Measurements from ENCODE around the gene APOD.
"Not testable (repeated sequence)": the region's sequence is repeated elsewhere in the genome, so short reads cannot be mapped to it uniquely, and the experiment has no call there.

Gene APOD

DNA sequence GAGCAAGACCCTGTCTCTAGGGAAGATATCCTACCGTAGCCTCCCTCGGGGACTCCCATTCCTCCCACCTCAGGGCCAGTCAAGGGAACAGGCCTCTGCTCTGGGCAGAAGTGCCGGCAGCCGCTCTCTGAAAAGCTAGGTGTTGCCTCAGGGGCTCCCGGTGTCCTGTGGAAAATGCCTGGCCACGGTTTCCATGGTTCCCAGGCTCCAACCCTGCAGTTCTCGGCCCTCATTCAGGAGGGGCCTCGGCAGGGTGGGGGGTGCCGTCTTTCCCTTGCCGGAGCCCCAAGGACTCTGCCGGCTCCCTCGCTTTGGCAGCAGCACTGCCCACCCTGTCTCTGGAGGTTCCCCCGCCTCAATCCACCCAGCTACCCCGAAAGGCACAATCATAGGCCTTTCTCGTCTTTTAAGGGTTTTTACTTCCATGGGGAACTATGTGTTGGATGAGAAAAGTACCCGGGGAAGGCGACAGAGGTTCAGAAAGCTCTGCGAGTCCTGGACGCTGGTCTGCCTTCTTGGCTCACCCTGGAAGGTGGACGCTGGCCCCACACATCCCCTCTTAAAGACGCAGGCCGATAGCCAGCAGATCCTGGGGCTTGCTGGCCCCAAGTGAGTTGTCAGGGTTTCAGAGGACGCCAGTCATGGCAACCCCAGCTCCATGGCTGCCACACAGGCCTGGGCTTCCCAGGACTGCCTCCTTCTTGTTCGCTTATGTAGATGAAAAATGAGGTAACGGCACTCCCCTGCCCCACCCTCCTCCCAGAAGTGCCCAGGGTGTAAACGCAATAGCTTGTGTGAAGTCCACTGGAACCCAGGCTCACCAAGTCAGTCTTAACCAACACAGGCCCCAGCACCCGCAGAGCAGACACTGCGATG, 34.3 kb upstream of the APOD start:
- DNase-seq = not testable (repeated sequence)

DNA sequence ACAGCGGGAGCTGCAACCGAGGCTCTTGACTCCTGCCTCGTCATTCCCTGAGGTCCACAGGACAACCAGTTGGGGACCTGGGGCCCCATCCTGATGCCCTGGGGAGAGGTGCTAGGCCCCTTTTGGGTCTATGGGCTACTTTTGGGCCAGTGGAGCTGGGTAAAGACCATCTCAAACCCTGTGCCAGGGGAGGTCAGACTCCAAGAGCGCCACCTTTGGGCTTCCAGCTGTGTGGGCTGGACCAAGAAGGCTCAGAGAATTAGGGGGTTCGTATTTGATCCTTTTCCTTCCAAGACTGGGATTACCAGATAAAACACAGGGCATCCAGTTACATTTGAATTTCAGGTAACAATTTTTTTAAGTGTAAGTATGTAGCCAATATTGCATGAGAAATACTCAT, 33.4 kb upstream of the APOD start:
- DNase-seq = not testable (repeated sequence)

DNA sequence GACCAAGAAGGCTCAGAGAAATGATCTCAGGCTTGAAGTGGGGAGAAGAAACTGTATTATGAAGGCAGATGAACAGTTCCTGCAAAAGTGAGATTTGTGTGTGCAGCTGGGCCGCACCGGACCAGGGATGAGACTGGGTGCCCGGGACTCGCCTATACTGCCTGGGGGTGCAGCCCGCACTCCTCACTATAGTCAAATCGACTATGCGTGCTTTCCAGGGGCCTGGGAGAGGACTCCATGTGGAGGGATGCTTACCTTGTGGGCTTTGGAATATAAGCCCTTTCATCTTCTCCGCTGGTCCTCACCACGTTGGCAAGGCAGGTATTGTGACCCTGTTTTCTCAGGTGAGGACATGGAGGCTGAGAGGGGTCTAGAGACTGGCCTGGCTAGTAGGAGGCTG, 32.9 kb upstream of the APOD start:
- no peak for DNase-seq

DNA sequence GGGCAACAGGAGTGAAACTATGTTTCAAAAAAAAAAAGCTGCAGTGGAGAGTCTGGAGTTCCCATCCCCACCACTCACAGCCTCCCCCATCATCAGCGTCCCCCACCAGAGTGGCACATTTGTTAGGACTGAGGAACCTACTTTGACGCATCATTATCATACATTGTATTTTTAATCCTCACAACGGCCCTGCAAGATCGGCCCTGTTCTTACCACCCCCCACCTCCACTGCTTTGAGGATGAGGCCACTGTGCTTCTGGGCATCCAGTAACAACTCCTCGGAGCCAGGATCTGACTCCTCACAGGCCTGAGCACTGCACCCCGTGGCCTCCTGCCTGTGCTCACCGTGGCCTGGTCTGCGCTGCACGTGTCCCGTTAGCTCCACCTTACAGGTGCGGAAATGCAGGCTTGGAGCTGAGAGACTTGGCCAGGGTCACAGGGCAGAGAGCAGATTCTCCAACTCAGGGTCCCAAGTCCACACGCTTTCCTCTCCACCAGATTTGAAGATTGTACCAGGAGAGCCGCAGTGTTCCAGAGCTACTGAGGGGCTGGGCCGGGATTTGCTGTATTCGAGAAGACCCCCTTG, 32.3 kb upstream of the APOD start:
- not testable (repeated sequence) for DNase-seq

DNA sequence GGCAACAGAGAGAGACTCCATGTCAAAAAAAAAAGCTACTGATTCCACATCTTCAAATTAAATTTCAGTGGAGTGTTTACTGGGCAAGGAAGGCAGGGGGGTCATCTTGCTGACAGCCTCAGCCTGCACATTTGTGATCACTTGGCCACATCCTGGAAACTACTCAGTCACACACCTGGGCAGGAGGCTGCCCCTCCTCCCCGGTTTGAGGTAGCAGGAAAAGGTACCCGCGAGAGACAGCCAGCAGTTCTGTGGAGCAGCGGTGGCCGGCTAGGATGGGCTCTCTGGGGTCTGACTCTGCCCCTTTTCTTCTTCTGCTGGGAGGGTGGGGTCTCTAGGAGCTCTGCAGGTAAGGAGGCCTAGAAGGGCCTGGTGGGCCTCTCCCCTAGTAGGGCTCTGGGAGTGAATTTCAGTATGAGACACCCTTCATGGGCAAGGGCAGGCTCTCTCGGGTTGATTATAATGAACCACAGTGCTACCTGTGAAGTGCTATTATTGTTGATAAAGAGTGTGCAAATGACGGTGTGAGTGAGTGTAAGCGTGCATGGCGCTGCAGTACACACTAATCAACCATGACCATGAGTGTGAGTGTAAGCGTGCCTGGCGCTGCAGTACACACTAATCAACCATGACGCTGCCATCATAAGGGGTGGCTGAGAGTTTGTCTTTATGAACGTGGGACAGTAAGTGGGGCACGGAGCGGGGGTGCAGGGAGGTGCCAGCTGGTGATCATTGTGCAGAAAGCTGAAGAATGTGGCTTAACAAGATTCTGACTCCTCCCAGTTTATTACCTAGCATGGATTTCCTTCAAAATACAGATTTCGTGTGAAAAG, 31.1 kb upstream of the APOD start:
- not testable (repeated sequence) for DNase-seq

DNA sequence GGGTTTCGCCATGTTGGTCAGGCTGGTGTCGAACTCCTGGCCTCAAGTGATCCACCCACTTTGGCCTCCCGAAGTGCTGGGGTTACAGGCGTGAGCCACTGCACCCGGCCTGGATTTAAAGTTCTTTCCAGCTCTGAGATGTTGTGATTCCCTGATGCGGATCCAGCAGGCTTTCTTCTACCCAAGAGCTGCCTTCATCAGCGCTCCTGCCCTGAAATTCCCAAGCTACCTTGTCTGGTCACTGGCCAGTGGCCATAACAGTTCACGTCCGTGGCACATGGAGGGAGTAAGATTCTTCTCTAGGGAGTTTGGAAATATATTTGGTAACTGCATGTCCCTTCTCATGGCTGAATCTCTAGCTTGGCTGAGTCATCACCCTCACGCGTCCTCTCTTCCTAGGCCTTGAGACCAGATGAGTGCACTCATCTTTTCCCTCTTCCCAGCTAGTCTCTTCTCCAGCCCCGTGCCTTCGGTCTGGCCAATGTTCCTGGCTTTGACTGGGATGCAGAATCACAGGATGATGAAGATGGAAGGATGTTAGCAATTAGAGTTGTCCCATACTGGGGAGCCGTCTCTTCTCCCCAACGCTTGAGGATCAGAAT, 29.8 kb upstream of the APOD start:
- no peak for DNase-seq

DNA sequence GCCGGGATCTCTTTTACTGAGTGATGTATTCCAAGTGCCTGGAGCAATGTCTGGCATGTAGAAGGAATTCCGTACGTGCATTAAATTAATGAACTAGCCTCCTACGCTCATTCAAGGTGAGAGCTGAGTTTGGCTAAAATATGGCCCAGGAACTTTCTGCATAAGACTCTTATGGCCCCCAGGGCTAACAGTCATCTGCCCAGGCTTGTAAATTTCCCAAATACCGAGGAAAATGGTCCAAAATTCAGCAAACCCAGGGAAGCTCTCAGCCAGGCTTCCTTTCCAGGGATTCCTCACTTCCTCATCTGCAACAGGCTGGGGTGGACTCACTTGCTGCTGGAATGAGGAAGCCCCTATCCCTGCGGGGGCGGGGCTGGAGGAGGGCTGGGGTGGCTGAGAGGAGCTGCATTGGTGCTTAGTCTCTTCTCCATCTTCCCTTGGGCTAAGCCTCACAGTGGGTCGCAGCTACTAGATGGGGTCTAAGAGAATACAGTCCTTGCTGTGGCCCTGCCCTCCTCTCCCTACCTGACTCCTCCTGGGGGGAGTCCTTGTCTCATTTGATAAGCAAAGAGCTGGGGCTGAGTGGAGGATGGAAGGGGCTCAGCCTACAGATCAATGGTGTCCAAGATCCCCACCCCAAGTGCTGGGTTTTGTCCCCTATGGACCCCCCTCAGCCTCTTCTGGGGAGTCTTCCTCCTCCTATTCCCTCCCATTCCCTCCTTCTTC, 28.5 kb upstream of the APOD start:
- no peak for DNase-seq

DNA sequence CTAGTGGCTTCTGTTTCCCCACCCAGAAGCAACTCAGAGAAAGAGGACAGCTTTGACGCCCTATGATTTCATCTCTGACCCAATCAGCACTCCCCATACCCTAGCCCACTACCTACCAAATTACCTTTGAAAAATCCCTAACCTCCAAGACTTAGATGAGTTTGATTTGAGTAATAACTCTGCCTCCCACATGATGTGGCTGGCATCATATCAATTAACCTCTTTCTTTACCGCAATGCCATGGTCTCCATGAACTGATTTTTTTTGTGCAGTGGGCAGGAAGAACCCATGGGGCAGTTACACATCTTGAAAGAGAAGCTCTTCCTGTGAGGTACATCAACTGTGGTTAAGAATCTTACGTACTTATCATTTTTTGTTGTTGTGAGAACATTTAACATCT, 25.5 kb upstream of the APOD start:
- DNase-seq = no peak

DNA sequence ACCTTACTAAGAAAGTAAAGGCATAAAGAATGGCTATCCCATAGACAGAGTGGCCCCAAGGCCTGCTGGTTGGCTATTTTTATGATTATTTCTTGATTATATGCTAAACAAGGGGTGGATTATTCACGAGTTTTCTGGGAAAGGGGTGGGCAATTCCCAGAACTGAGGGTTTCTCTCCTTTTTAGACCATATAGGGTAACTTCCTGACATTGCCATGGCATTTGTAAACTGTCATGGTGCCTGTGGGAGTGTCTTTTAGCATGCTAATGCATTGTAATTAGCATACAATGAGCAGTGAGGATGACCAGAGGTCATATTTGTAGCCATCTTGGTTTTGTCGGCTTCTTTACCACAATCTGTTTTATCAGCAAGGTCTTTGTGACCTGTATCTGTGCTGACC, 18.0 kb upstream of the APOD start:
- not testable (repeated sequence) for DNase-seq

DNA sequence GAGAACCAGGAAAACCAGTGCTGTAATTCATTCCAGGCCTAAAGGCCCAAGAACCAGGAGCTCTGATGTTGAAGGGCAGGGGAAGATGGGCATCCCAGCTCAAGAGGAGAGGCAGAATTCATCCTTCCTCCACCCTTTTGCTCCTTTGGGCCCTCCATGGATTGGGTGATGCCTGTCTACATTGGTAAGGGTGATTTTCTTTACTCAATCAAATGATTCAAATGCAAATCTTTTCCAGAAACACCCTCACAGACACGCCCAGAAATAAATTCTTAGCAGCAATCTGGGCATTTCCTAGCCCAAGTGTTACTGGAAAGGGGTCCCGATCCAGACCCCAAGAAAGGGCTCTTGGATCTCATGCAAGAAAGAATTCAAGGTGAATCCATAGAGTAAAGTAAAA, 17.6 kb upstream of the APOD start:
- DNase-seq = no peak

DNA sequence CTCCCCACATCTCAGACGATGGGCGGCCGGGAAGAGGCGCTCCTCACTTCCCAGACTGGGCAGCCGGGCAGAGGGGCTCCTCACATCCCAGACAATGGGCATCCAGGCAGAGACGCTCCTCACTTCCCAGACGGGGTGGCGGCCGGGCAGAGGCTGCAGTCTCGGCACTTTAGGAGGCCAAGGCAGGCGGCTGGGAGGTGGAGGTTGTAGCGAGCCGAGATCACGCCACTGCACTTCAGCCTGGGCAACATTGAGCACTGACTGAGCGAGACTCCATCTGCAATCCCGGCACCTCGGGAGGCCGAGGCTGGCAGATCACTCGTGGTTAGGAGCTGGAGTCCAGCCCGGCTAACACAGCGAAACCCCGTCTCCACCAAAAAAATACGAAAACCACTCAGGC, 16.2 kb upstream of the APOD start:
- DNase-seq = not testable (repeated sequence)

DNA sequence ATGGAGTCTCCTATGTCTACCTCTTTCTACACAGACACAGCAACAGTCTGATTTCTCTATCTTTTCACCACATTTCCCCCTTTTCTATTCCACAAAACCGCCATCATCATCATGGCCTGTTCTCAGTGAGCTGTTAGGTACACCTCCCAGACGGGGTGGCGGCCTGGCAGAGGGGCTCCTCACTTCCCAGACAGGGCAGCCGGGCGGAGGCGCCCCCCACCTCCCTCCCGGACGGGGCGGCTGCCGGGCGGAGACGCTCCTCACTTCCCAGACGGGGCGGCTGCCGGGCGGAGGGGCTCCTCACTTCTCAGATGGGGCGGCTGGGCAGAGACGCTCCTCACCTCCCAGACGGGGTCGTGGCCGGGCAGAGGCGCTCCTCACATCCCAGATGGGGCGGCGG, 15.8 kb upstream of the APOD start:
- DNase-seq = not testable (repeated sequence)

DNA sequence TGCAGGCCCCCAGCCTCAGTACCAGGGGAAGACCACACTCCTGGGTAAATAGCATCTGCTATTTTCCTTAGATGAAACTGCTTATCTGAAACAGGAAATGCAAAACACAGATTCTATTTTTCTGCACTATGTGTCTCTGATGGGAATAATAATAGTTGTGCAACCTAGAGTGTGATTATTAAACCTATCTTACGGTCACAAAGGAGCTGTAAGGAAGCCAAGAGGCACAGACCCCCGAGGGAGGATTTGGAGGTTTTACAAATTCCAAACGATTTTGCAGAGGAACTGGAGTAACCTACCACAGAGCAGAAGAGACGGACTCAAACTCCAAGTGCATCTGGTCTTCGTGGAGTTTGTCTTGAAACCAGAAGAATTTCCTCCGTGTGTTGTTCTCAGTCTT, 14.1 kb upstream of the APOD start:
- DNase-seq = no peak

DNA sequence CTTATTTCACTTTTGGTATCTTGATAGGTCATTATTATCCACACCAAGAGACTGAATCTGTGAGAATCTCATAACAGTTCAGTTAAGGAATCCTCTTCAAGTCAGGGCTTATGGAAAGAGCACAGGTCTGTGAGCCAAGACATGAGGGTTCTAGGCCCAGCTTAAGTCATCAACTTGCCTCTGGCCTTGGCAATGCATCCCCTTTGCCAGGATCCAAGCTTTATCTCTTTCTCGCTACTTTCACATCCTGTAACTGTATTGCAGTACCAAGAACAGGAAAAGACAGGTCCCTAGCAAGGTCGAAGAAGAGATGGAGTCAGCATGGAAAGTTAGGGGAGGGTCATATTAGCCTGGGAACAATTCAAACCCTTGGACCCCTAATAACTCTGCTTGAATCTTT, 13.5 kb upstream of the APOD start:
- no peak for DNase-seq

DNA sequence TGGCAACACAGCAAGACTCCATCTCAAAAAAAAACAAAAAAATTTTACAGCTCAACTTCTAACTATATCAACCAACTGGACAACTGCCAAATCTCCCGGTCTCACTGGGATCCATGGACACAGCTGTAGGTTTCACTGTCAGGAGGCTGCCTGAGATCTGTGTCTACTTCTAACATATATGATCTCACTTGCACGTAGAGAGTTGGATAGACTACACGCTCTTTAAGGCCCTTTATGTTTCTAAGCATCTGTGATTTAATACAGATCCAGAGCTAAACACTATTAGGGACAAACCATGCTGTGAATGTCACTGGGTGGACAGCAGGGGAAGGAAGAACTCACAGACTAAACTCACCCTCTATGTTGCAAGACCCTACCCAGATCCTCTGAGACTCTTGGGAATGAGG, 13.0 kb upstream of the APOD start:
- no peak for DNase-seq

DNA sequence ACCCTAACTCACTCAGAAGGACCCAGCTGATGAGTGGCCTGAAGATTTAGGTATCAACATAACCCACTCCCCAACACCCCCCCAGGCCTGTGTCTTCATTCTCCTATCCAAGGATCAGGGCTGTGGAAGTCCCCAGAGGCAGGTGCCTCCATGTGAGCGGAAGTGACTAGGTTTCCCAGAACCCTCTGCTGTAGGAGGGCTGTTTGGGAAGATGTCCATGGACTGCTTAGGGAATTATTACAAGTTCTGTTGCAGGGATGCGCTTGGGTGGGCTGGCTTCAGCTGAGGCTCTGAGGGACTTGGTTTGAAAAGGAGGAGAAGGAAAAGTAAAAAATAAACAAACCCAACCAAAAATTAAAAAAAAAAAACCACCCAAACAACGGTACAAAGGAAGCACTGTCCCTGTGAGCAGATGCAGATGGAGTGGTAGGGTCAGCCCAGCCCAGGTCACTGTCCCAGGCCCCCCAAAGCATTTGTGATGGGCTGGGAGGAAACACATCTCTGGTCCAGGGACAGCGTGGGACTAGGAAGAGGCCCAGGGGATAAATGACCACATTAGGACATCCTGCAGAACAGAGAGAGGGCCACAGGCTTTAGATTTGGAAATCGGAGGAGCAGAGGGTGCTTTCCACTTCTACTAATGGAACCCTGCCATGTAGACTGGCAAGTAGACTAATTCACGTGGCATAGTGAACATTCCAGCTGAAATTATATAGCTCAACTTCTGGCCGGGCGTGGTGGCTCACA, 12.2 kb upstream of the APOD start:
- DNase-seq = no peak

DNA sequence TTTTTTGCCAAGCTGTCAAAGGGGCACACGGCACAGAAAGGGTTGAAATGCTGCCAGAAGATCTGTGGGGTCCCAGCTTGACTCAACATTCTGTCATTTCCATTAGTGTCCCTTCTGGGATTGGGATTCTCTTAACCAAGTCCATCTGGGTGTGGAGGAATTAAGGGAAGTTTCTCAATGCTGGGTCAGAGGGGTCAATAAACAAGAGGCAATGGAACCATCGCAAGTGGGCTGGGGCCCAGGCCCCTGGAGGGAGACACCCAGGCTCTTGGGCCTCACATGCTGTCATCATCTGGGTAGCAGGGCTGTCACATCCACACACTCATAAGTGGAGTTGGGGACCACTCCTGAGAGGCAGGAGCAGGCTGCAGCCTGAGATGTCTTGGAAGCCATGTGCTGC, 8.1 kb upstream of the APOD start:
- no peak for DNase-seq

DNA sequence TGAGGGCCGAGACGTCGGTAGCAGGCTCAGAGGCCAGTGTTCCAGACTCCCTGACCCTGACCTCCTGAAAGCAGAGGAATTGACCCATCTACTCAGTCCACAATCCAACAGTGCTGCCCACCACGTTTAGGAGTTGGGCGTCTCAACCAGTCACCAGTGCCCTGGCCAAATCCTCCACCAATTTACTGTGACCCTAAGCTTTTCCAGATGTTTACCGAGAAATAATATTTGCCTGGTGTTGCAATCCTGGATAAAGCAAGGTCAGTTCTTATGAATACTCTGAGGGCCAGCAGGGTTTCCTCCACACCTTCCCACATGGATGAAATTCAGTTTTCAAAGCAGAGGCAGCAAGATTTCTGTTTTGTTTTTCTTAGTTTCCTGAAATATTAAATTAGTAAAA, 7.5 kb upstream of the APOD start:
- no peak for DNase-seq

DNA sequence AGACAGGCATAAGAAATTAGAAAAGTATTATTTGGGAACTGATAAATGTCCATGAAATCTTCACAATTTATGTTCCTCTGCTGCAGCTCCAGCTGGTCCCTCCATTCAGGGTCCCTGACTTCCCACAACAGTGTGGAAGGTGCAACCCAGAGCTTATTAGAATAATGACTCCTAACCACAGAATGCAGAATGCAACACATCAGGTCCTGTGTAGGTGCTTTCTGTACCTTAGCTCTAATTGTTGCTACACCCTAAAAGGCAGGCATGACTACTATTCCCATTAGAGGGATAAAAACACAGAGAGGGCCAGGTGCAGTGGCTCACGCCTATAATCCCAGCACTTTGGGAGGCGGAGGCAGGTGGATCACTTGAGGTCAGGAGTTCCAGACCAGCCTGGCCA, 6.6 kb upstream of the APOD start:
- not testable (repeated sequence) for DNase-seq

DNA sequence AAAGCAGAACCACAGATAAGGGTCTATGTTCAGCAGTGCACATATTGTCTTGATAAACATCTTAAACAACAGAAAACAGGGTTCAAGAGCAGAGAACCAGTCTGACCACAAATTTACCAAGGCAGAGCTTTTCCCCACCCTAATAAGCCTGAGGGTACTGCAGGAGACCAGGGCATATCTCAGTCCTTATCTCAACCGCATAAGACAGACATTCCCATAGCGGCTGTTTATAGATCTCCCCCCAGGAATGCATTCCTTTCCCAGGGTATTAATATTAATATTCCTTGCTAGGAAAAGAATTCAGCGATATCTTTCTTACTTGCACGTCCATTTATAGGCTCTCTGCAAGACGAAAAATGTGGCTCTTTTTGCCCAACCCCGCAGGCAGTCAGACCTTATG, 6.1 kb upstream of the APOD start:
- not testable (repeated sequence) for DNase-seq

DNA sequence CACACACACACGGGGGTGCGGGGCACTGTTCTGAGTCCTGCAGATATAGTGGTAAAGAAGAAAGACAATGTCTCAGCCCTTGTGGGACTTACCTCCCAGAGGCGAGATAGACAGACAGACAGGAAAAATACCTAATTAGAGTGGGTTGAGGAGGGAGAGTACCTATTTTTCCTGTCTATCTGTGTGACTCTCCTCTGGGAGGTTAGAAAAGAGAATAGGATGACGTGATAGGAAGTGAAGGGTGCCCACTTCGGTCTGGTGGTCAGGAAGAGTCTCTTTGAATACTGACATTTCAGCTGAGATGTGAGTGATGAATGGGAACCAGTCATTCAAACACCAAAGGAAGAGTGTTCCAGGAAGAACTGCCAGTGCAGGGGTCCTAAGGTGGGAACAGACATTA, 4.1 kb upstream of the APOD start:
- DNase-seq = no peak

DNA sequence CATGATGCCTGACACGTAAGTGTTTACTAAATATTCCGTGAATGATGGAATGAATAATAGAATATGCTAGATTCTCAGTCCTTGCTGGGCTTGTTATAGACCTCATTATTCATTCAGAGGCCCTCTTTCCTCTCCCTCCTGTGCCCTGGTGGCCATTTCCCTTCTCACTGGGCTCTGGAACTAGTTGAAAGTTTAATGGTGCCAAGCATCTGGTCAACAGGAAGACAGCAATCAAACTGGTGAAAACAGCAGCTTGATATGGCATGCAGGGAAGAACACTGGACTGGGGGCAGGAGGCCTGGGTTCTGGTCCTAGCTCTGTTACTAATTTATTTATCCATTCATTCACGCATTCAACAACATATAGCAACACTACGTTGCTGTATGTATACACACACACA, 3.7 kb upstream of the APOD start:
- DNase-seq = no peak

Data from NCI-H526 (cell line).